Mesenchymal stem cell (in vitro differentiated cells and primary cell): ENCODE results near the gene COL15A1.
A peak's percentile ranks its signal among the peaks of the same experiment; 100 is the strongest.

Source experiments
- DNase-seq: peaks from one replicate; pipeline ENCODE4 v3.0.0-alpha.2; 2013
- H2AFZ ChIP-seq: one replicate; pipeline ENCODE4 v1.6.1; 2013; ENCODE audit warnings: low read depth, mild to moderate bottlenecking, control low read depth, inconsistent platforms, low read length, moderate library complexity
- H2AK5ac ChIP-seq: 2 replicates; pipeline ENCODE4 v1.6.1; 2013; ENCODE audit warnings: low read length, moderate library complexity, mild to moderate bottlenecking, inconsistent platforms; ENCODE audit not compliant: severe bottlenecking
- H2BK120ac ChIP-seq: one replicate; pipeline ENCODE4 v1.6.1; 2013; ENCODE audit warnings: low read depth, mild to moderate bottlenecking, inconsistent platforms, low read length, moderate library complexity
- H2BK12ac ChIP-seq, 2 experiments: one replicate each; pipeline ENCODE4 v1.6.1; 2013; ENCODE audit warnings: inconsistent platforms in 2 of 2, low read length in 2 of 2, mild to moderate bottlenecking in 2 of 2, moderate library complexity in 2 of 2, control low read depth in 1 of 2
- H2BK15ac ChIP-seq: one replicate; pipeline ENCODE4 v1.6.1; 2013; ENCODE audit warnings: mild to moderate bottlenecking, low read depth, inconsistent platforms; ENCODE audit not compliant: poor library complexity, severe bottlenecking
- H2BK5ac ChIP-seq: 2 replicates; pipeline ENCODE4 v1.6.1; 2013; ENCODE audit warnings: low read depth, mild to moderate bottlenecking, low read length, control low read depth, inconsistent platforms; ENCODE audit not compliant: poor library complexity, severe bottlenecking
- H3K14ac ChIP-seq, 2 experiments: one replicate each; pipeline ENCODE4 v1.6.1; 2013; ENCODE audit warnings: inconsistent platforms in 2 of 2, low read length in 2 of 2, control low read depth in 1 of 2, mild to moderate bottlenecking in 1 of 2, moderate library complexity in 1 of 2
- H3K18ac ChIP-seq, 2 experiments: one replicate each; pipeline ENCODE4 v1.6.1; 2013; ENCODE audit warnings: inconsistent platforms in 2 of 2, low read length in 2 of 2, control low read depth in 1 of 2, low read depth in 1 of 2, mild to moderate bottlenecking in 1 of 2
- H3K23ac ChIP-seq, 2 experiments: one replicate each; pipeline ENCODE4 v1.6.1; 2013; ENCODE audit warnings: inconsistent platforms in 2 of 2, low read length in 2 of 2, mild to moderate bottlenecking in 2 of 2, moderate library complexity in 2 of 2, control low read depth in 1 of 2
- H3K27ac ChIP-seq: 2 replicates; pipeline ENCODE4 v1.5.1; 2013; ENCODE audit warnings: mild to moderate bottlenecking, moderate library complexity, low read length, control low read depth, inconsistent platforms; ENCODE audit not compliant: poor library complexity, severe bottlenecking
- H3K27me3 ChIP-seq, 2 experiments: 2 replicates each; pipeline versions ENCODE4 v1.6.1 to v1.7.0; 2013; ENCODE audit warnings: low read length in 2 of 2, mild to moderate bottlenecking in 2 of 2, moderate library complexity in 2 of 2, control low read depth in 1 of 2, inconsistent platforms in 1 of 2; ENCODE audit not compliant: control insufficient read depth in 1 of 2, insufficient read depth in 1 of 2
- H3K36me3 ChIP-seq, 2 experiments: 2 replicates each; pipeline versions ENCODE4 v1.6.1 to v1.7.0; 2013; ENCODE audit warnings: low read length in 2 of 2, control low read depth in 1 of 2, inconsistent platforms in 1 of 2, low read depth in 1 of 2, mild to moderate bottlenecking in 1 of 2; ENCODE audit not compliant: insufficient read depth in 2 of 2, control insufficient read depth in 1 of 2
- H3K4ac ChIP-seq, 2 experiments: one replicate each; pipeline ENCODE4 v1.6.1; 2013; ENCODE audit warnings: inconsistent platforms in 2 of 2, low read length in 2 of 2, mild to moderate bottlenecking in 2 of 2, moderate library complexity in 2 of 2, control low read depth in 1 of 2, low read depth in 1 of 2
- H3K4me1 ChIP-seq: 2 replicates; pipeline ENCODE4 v1.6.1; 2013; ENCODE audit warnings: low read depth, low read length, control low read depth; ENCODE audit not compliant: control insufficient read depth, insufficient read depth
- H3K4me2 ChIP-seq: 2 replicates; pipeline ENCODE4 v1.6.1; 2013; ENCODE audit warnings: low read length, mild to moderate bottlenecking, inconsistent platforms; ENCODE audit not compliant: poor library complexity, severe bottlenecking
- H3K4me3 ChIP-seq, 2 experiments: 2 replicates each; pipeline versions ENCODE4 v1.5.1 to v1.7.0; 2013; ENCODE audit warnings: low read length in 2 of 2, mild to moderate bottlenecking in 2 of 2, control low read depth in 1 of 2, low read depth in 1 of 2; ENCODE audit not compliant: insufficient read depth in 1 of 2
- H3K79me1 ChIP-seq: replicated peaks from 2 replicates; pipeline ENCODE4 v1.6.1; 2013; ENCODE audit warnings: mild to moderate bottlenecking, control low read depth, low read length, inconsistent platforms; ENCODE audit not compliant: poor library complexity, severe bottlenecking
- H3K9ac ChIP-seq: 2 replicates; pipeline ENCODE4 v1.7.0; 2013; ENCODE audit warnings: mild to moderate bottlenecking, low read length, moderate library complexity
- H3K9me3 ChIP-seq: 2 replicates; pipeline ENCODE4 v1.7.0; 2013; ENCODE audit warnings: mild to moderate bottlenecking, low read length; ENCODE audit not compliant: control insufficient read depth
- H4K8ac ChIP-seq: one replicate; pipeline ENCODE4 v1.6.1; 2013; ENCODE audit warnings: inconsistent platforms, mild to moderate bottlenecking, low read length, moderate library complexity
- H4K91ac ChIP-seq: one replicate; pipeline ENCODE4 v1.6.1; 2013; ENCODE audit warnings: mild to moderate bottlenecking, low read length, inconsistent platforms
- WGBS: methylation state at CpG from one replicate; pipeline ENCODE4 v1.1.7; 2013; ENCODE audit warnings: mixed read lengths; 5-methylcytosine and 5-hydroxymethylcytosine counted together

COL15A1 gene

GRCh38 chr9:99078717-99079116 is 135.0 kb downstream of the COL15A1 start:
- no peak overlapping the region for H2BK15ac ChIP-seq
- no peaks in the 10 kb centered on the region for H3K36me3 ChIP-seq
- no peak overlapping the region for H2BK120ac ChIP-seq
- peaks cover 0 to 15% of the 10 kb centered on the region in 2 experiments for H3K27me3 ChIP-seq
- H4K8ac ChIP-seq, result no peak overlapping the region
- peaks cover 7% of the 10 kb centered on the region for H3K4me1 ChIP-seq
- H3K23ac ChIP-seq, result no peak overlapping the region
- H2BK12ac ChIP-seq, result peak overlapping the region in 1 of 2 experiments; percentile 17
- WGBS, result 93% methylated on average over 2 of the region's 2 CpGs
- no peak overlapping the region for H2BK5ac ChIP-seq
- no peak overlapping the region for H3K4me3 ChIP-seq
- no peak overlapping the region for H2AFZ ChIP-seq
- H3K4ac ChIP-seq, result no peak overlapping the region
- DNase-seq, result no peak
- no peak overlapping the region for H3K4me2 ChIP-seq
- no peak overlapping the region for H3K9ac ChIP-seq
- H3K18ac ChIP-seq, result no peak overlapping the region
- no peak overlapping the region for H3K14ac ChIP-seq
- no peak overlapping the region for H2AK5ac ChIP-seq
- H3K27ac ChIP-seq, result no peak overlapping the region
- no peaks in the 10 kb centered on the region for H3K79me1 ChIP-seq
- no peak overlapping the region for H4K91ac ChIP-seq
- H3K9me3 ChIP-seq, result no peaks in the 10 kb centered on the region

DNA sequence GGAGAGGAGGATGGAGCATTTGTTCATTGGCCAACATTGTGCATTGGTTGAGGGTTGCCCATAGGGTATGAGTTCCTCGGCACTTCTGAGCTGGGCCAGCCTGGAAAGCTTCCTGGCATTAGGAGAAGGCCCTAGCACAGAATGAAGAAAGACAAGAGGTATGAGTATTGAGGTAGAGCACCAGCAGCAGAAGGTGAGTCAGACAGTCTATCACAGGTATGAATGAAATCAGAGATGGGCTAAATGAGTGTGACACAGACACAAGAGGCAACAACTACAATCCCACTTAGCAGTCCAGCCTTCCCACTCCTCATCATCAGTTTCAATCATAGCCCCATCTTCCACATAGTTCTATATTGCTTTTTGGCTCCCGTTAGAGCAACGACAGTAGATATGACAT is 135.8 kb downstream of the COL15A1 start:
- Histone ChIP-seq H4K8ac (no peak overlapping the region), H2AK5ac (peak overlapping the region; percentile 49), H3K27me3 (peaks cover 0 to 15% of the 10 kb centered on the region in 2 experiments), H2BK5ac (no peak overlapping the region), H4K91ac (no peak overlapping the region), H3K27ac (no peak overlapping the region), H2AFZ (no peak overlapping the region), H3K4me3 (no peak overlapping the region), H2BK12ac (peak overlapping the region in 1 of 2 experiments; percentile 60), H3K23ac (no peak overlapping the region), H3K14ac (no peak overlapping the region), H3K18ac (no peak overlapping the region), H2BK120ac (no peak overlapping the region), H3K79me1 (no peaks in the 10 kb centered on the region), H3K4me1 (peaks cover 7% of the 10 kb centered on the region), H3K9ac (no peak overlapping the region), H2BK15ac (no peak overlapping the region), H3K4me2 (no peak overlapping the region), H3K36me3 (no peaks in the 10 kb centered on the region), H3K9me3 (no peaks in the 10 kb centered on the region), H3K4ac (no peak overlapping the region)
- no peak for DNase-seq
- WGBS, result 98% methylated on average over 2 of the region's 3 CpGs

DNA sequence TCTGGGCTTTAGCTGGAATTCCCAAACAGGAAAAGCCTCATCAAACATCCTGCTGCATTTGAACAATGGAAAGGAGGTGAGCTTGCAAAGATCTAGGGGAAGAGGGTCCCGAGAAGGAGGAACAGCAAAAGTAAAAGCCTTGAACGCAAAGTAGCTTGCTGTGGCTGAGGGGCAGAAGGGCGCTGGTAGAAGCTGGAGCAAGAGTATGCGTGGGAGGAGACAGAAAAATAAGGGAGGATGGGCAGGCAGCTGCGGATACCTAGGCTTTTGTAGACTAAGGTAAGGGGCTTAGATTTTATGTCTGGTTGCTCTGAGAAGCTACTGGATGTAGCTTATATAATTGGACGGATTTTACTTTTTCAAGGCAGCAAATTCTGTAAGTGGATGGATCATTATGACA is 139.3 kb downstream of the COL15A1 start:
- Histone ChIP-seq H3K4ac (no peak overlapping the region), H2AFZ (no peak overlapping the region), H3K9me3 (no peaks in the 10 kb centered on the region), H3K14ac (no peak overlapping the region), H3K4me1 (peaks cover 3% of the 10 kb centered on the region), H3K4me3 (no peak overlapping the region), H2BK5ac (no peak overlapping the region), H4K91ac (no peak overlapping the region), H2BK120ac (no peak overlapping the region), H2AK5ac (no peak overlapping the region), H3K36me3 (no peaks in the 10 kb centered on the region), H2BK12ac (no peak overlapping the region), H3K27me3 (peaks cover 0 to 15% of the 10 kb centered on the region in 2 experiments), H3K27ac (no peak overlapping the region), H3K23ac (no peak overlapping the region), H3K79me1 (no peaks in the 10 kb centered on the region), H3K9ac (no peak overlapping the region), H2BK15ac (no peak overlapping the region), H4K8ac (no peak overlapping the region), H3K4me2 (no peak overlapping the region), H3K18ac (no peak overlapping the region)
- WGBS, result 88% methylated on average over 6 of the region's 6 CpGs
- no peak for DNase-seq

GRCh38 chr9:99085949-99086948 is 142.5 kb downstream of the COL15A1 start:
- WGBS, result 61% methylated on average over 10 of the region's 12 CpGs
- Histone ChIP-seq H3K9me3 (peaks cover 8% of the 10 kb centered on the region), H3K4me1 (no peaks in the 10 kb centered on the region), H2BK12ac (no peak overlapping the region), H3K4ac (no peak overlapping the region), H2BK120ac (no peak overlapping the region), H3K27me3 (peaks cover 0 to 15% of the 10 kb centered on the region in 2 experiments), H3K79me1 (no peaks in the 10 kb centered on the region), H3K9ac (peak overlapping the region; percentile 47), H3K36me3 (no peaks in the 10 kb centered on the region), H3K4me2 (no peak overlapping the region), H3K18ac (no peak overlapping the region), H2BK15ac (no peak overlapping the region), H2AFZ (no peak overlapping the region), H2AK5ac (no peak overlapping the region), H3K14ac (no peak overlapping the region), H3K23ac (no peak overlapping the region), H2BK5ac (no peak overlapping the region), H4K91ac (no peak overlapping the region), H4K8ac (no peak overlapping the region), H3K27ac (peak overlapping the region; percentile 29), H3K4me3 (peak overlapping the region in 1 of 2 experiments; percentile 19)
- DNase-seq, result peak; percentile 56
